ENCODE data around the gene TNFRSF14. TPM values are rescaled to one million over a fixed set of nuclear protein-coding genes. Genes with fewer than 3 reads are reported as not detected.

Gene TNFRSF14
- total RNA-seq, 1 donor from 2014 or later, result 11.1 TPM

GRCh38 chr1:2532485-2533160, 23.5 kb upstream of the TNFRSF14 start:
- no peak for FAIRE-seq
- DNase-seq (ENCODE audit: low read depth), result no peak
- no peaks in the 10 kb centered on the region for H3K27me3 ChIP-seq (ENCODE audit: control insufficient read depth, insufficient read depth, low read length)
- no peak for TF ChIP-seq CTCF (IDR thresholded peaks at IDR 0.05; ENCODE audit: insufficient read depth, low read length, severe bottlenecking)
- no peaks in the 10 kb centered on the region for H3K36me3 ChIP-seq (ENCODE audit: control insufficient read depth, insufficient read depth, low read length)
- H3K4me3 ChIP-seq (ENCODE audit: low read depth, low read length), result no peak overlapping the region

- FAIRE-seq, result peak; percentile 80
- DNase-seq (ENCODE audit: low read depth), result peak; percentile 88
- H3K36me3 ChIP-seq (ENCODE audit: control insufficient read depth, insufficient read depth, low read length), result no peaks in the 10 kb centered on the region
Observed at GRCh38 chr1:2533365-2533764, 22.8 kb upstream of the TNFRSF14 start.

GRCh38 chr1:2534315-2534686, 21.9 kb upstream of the TNFRSF14 start:
- Histone ChIP-seq H3K36me3 (ENCODE audit: control insufficient read depth, insufficient read depth, low read length) (no peaks in the 10 kb centered on the region), H3K27me3 (ENCODE audit: control insufficient read depth, insufficient read depth, low read length) (no peaks in the 10 kb centered on the region), H3K4me3 (ENCODE audit: low read depth, low read length) (no peak overlapping the region)
- DNase-seq (ENCODE audit: low read depth) (no peak), FAIRE-seq (no peak)
- no peak for TF ChIP-seq CTCF (IDR thresholded peaks at IDR 0.05; ENCODE audit: insufficient read depth, low read length, severe bottlenecking)

More at GRCh38 chr1:2533365-2533764, 22.8 kb upstream of the TNFRSF14 start:
- no peak overlapping the region for H3K4me3 ChIP-seq (ENCODE audit: low read depth, low read length)
- TF ChIP-seq CTCF (IDR thresholded peaks at IDR 0.05; ENCODE audit: insufficient read depth, low read length, severe bottlenecking), result no peak
- H3K27me3 ChIP-seq (ENCODE audit: control insufficient read depth, insufficient read depth, low read length), result no peaks in the 10 kb centered on the region

- Histone ChIP-seq H3K27me3 (ENCODE audit: control insufficient read depth, insufficient read depth, low read length) (no peaks in the 10 kb centered on the region), H3K4me3 (ENCODE audit: low read depth, low read length) (no peak overlapping the region), H3K36me3 (ENCODE audit: control insufficient read depth, insufficient read depth, low read length) (no peaks in the 10 kb centered on the region)
- peak; percentile 95 for DNase-seq (ENCODE audit: low read depth)
- peak; percentile 94 for FAIRE-seq
- TF ChIP-seq CTCF (IDR thresholded peaks at IDR 0.05; ENCODE audit: insufficient read depth, low read length, severe bottlenecking), result no peak
Observed at GRCh38 chr1:2534687-2535441, 21.3 kb upstream of the TNFRSF14 start.

GRCh38 chr1:2535455-2535854, 20.7 kb upstream of the TNFRSF14 start:
- Histone ChIP-seq H3K36me3 (ENCODE audit: control insufficient read depth, insufficient read depth, low read length) (no peaks in the 10 kb centered on the region), H3K27me3 (ENCODE audit: control insufficient read depth, insufficient read depth, low read length) (no peaks in the 10 kb centered on the region), H3K4me3 (ENCODE audit: low read depth, low read length) (no peak overlapping the region)
- FAIRE-seq, result no peak
- DNase-seq (ENCODE audit: low read depth), result no peak
- TF ChIP-seq CTCF (IDR thresholded peaks at IDR 0.05; ENCODE audit: insufficient read depth, low read length, severe bottlenecking), result no peak

All from bronchial epithelial cell (primary cell).